Panc1 (cell line): ENCODE measurements around the gene GNLY. TPM values are rescaled to one million over a fixed set of nuclear protein-coding genes. Genes with fewer than 3 reads are reported as not detected.

Source experiments
- ATAC-seq: fragments of 200-7000 bp; cut with Tn5 transposase; 2 replicates; pipeline ENCODE4 v1.9.1; 2020; ENCODE audit warnings: mild to moderate bottlenecking, moderate library complexity
- BruUV-seq: library from RNA; stranded (reverse); fragments of 400-500 nt; replicated peaks from 2 replicates; lab custom pipeline; 2021; lab: Mats Ljungman, UMichigan
- CTCF ChIA-PET: fragments of 300-600 bp; sonication (Branson Sonifier 250); formaldehyde crosslinking; loops from one replicate; lab custom pipeline; 2022; ENCODE audit warnings: antibody characterized with exemption; lab: Charles Lee
- POLR2A ChIA-PET: fragments of 300-600 bp; sonication (Branson Sonifier 250); formaldehyde crosslinking; loops from one replicate; lab custom pipeline; 2022; ENCODE audit warnings: antibody characterized with exemption; lab: Charles Lee
- DNase-seq: peaks from one replicate; pipeline ENCODE4 v3.0.0-alpha.2; 2010; ENCODE audit warnings: low read depth, low spot score
- H3K27ac ChIP-seq: 2 replicates; pipeline ENCODE4 v1.5.1; 2011; ENCODE audit warnings: mild to moderate bottlenecking, low read length, inconsistent platforms
- H3K27me3 ChIP-seq: fragments of 200-500 bp; sonication (Bioruptor generic); 2 replicates; pipeline ENCODE4 v1.6.0; 2014; ENCODE audit warnings: low read length, inconsistent platforms; ENCODE audit not compliant: control insufficient read depth, insufficient read depth
- H3K36me3 ChIP-seq: fragments of 200-500 bp; sonication (Bioruptor generic); 2 replicates; pipeline ENCODE4 v1.5.1; 2014; ENCODE audit warnings: inconsistent platforms, mild to moderate bottlenecking, low read length, moderate library complexity; ENCODE audit not compliant: control insufficient read depth, insufficient read depth
- H3K4me1 ChIP-seq: 2 replicates; pipeline ENCODE4 v1.5.1; 2011; ENCODE audit warnings: inconsistent platforms, mild to moderate bottlenecking, low read length, moderate library complexity; ENCODE audit not compliant: control insufficient read depth, insufficient read depth
- H3K4me3 ChIP-seq, 2 experiments: 2 replicates each; pipeline ENCODE4 v1.5.1; 2011 to 2012; ENCODE audit warnings: low read depth in 2 of 2, low read length in 2 of 2, mild to moderate bottlenecking in 2 of 2, inconsistent platforms in 1 of 2, moderate library complexity in 1 of 2
- H3K9me3 ChIP-seq: fragments of 200-500 bp; sonication (Bioruptor generic); 2 replicates; pipeline ENCODE4 v1.5.1; 2014; ENCODE audit warnings: low read depth, mild to moderate bottlenecking, inconsistent platforms, low read length, moderate library complexity; ENCODE audit not compliant: control insufficient read depth, insufficient read depth
- POLR2AphosphoS5 ChIP-seq: IDR thresholded peaks from 2 replicates; pipeline ENCODE4 v1.6.1; 2012; ENCODE audit warnings: mild to moderate bottlenecking, low read depth, low read length, moderate library complexity
- SIN3A ChIP-seq: IDR thresholded peaks from 2 replicates; pipeline ENCODE4 v1.6.1; 2012; ENCODE audit warnings: low read depth, mild to moderate bottlenecking, low read length, moderate library complexity, borderline replicate concordance; ENCODE audit not compliant: insufficient read depth
- TCF7L2 ChIP-seq: IDR thresholded peaks from 2 replicates; pipeline ENCODE4 v1.6.1; 2011; ENCODE audit warnings: mild to moderate bottlenecking, low read depth, low read length, inconsistent platforms
- in situ Hi-C: cut with HindIII; loops from 2 replicates; pipeline ENCODE4 v1.10.0; 2016; ENCODE audit warnings: low sequenced_read_pairs, low pct_unique_long_range_greater_than_20kb
- intact Hi-C: fragments of 100-400 bp; cut with micrococcal nuclease; formaldehyde crosslinking; loops from one replicate; pipeline ENCODE4 v1.10.0; 2022; ENCODE audit not compliant: unreplicated experiment
- total RNA-seq: library from RNA; stranded (reverse); gene quantifications from one replicate; pipeline ENCODE4 v1.2.1, GENCODE V29; 2021; ENCODE audit not compliant: unreplicated experiment
- TF ChIP-seq, protein P1 (sequence below): fragments of 450-650 bp; IDR thresholded peaks from 2 replicates; pipeline ENCODE4 v1.5.1; 2017; ENCODE audit warnings: mild to moderate bottlenecking
- TF ChIP-seq, protein P2 (sequence below), 2 experiments: IDR thresholded peaks; 2 replicates each; pipeline ENCODE4 v1.6.1; 2011 to 2012; ENCODE audit warnings: low read depth in 2 of 2, control low read depth in 1 of 2, low read length in 1 of 2, mild to moderate bottlenecking in 1 of 2, moderate library complexity in 1 of 2; ENCODE audit not compliant: insufficient read depth in 1 of 2

GNLY gene
- total RNA-seq, 1 experiment from 2014 or later: not detected

DNA sequence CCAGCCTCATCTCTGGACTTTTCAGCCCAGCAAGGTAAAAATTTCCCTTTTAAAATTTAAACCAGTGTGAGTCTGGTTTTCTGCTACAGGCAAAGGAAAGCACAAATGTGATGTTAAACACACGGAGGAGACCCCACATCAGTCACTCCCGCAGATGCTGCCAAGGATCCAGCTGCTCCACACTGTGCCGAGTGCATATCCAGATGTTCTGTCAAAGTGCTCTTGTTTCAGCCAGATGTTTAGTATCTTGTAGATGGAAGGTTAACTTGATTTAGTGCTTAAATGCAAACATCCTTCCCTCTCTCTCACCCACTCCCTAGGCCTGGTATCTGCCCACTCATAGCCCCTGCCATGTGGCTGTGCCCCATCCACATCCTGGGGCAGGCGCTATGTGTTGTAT lies 43.8 kb downstream of the GNLY start:
- Histone ChIP-seq H3K9me3 (no peaks in the 10 kb centered on the region), H3K4me1 (peaks cover 18% of the 10 kb centered on the region), H3K4me3 (no peak overlapping the region), H3K27me3 (no peaks in the 10 kb centered on the region), H3K27ac (no peak overlapping the region), H3K36me3 (no peaks in the 10 kb centered on the region)
- in situ Hi-C loops: no loop called here
- ChIA-PET CTCF (no interaction called here), POLR2A (no interaction called here)
- no peak for DNase-seq
- TF ChIP-seq SIN3A (no peak), POLR2AphosphoS5 (no peak), TCF7L2 (no peak)
- TF ChIP-seq, protein P1, sequence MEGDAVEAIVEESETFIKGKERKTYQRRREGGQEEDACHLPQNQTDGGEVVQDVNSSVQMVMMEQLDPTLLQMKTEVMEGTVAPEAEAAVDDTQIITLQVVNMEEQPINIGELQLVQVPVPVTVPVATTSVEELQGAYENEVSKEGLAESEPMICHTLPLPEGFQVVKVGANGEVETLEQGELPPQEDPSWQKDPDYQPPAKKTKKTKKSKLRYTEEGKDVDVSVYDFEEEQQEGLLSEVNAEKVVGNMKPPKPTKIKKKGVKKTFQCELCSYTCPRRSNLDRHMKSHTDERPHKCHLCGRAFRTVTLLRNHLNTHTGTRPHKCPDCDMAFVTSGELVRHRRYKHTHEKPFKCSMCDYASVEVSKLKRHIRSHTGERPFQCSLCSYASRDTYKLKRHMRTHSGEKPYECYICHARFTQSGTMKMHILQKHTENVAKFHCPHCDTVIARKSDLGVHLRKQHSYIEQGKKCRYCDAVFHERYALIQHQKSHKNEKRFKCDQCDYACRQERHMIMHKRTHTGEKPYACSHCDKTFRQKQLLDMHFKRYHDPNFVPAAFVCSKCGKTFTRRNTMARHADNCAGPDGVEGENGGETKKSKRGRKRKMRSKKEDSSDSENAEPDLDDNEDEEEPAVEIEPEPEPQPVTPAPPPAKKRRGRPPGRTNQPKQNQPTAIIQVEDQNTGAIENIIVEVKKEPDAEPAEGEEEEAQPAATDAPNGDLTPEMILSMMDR: no peak
- TF ChIP-seq, protein P2, sequence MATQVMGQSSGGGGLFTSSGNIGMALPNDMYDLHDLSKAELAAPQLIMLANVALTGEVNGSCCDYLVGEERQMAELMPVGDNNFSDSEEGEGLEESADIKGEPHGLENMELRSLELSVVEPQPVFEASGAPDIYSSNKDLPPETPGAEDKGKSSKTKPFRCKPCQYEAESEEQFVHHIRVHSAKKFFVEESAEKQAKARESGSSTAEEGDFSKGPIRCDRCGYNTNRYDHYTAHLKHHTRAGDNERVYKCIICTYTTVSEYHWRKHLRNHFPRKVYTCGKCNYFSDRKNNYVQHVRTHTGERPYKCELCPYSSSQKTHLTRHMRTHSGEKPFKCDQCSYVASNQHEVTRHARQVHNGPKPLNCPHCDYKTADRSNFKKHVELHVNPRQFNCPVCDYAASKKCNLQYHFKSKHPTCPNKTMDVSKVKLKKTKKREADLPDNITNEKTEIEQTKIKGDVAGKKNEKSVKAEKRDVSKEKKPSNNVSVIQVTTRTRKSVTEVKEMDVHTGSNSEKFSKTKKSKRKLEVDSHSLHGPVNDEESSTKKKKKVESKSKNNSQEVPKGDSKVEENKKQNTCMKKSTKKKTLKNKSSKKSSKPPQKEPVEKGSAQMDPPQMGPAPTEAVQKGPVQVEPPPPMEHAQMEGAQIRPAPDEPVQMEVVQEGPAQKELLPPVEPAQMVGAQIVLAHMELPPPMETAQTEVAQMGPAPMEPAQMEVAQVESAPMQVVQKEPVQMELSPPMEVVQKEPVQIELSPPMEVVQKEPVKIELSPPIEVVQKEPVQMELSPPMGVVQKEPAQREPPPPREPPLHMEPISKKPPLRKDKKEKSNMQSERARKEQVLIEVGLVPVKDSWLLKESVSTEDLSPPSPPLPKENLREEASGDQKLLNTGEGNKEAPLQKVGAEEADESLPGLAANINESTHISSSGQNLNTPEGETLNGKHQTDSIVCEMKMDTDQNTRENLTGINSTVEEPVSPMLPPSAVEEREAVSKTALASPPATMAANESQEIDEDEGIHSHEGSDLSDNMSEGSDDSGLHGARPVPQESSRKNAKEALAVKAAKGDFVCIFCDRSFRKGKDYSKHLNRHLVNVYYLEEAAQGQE (IDR thresholded peaks at IDR 0.05; ENCODE audit: insufficient read depth in 1 of 2, low read depth in 2 of 2, low read length in 1 of 2): no peak
- no peak for ATAC-seq
- intact Hi-C loops: no loop called here
- BruUV-seq: no TSS peak

DNA sequence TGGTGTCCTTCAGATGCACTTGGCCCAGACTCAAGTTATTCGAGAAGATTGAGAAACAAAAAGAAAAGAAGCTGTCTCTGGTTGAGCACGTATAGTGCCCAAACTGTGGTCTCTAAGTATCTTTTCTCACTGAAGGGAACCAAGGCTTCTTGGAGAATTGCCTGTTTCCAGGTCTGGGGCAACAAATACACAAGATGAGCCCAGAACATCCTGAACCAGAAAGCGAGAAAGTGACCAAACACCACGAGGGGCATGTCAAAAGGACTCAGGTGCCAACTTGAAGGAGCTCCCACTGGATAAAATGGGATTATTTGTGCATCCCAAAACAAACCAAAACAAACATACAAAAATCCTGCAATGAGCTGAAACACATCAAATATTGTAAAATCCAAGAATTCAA lies 46.0 kb downstream of the GNLY start:
- POLR2A ChIA-PET: interaction anchor here (0.9 kb wide), 1 partner anchor 92 kb away, joined by 3 read pairs; no protein-coding TSS in a partner anchor
- BruUV-seq: no TSS peak

More for the DNA sequence above, 46.0 kb downstream of the GNLY start:
- ATAC-seq (no peak), DNase-seq (no peak)
- Histone ChIP-seq H3K36me3 (no peaks in the 10 kb centered on the region), H3K4me3 (no peak overlapping the region), H3K27me3 (no peaks in the 10 kb centered on the region), H3K27ac (no peak overlapping the region), H3K9me3 (no peaks in the 10 kb centered on the region), H3K4me1 (peaks cover 24% of the 10 kb centered on the region)
- TF ChIP-seq, protein P1: no peak
- no peak for TF ChIP-seq POLR2AphosphoS5
- TF ChIP-seq, protein P2 (IDR thresholded peaks at IDR 0.05; ENCODE audit: insufficient read depth in 1 of 2, low read depth in 2 of 2, low read length in 1 of 2): no peak
- TF ChIP-seq SIN3A: no peak
- TF ChIP-seq TCF7L2: no peak
- intact Hi-C loops (no loop called here), in situ Hi-C loops (no loop called here)
- CTCF ChIA-PET: interaction anchor here (0.7 kb wide), 1 partner anchor 12 kb away, joined by 4 read pairs; no protein-coding TSS in a partner anchor
